ENCODE data around the gene GPANK1.

DNA sequence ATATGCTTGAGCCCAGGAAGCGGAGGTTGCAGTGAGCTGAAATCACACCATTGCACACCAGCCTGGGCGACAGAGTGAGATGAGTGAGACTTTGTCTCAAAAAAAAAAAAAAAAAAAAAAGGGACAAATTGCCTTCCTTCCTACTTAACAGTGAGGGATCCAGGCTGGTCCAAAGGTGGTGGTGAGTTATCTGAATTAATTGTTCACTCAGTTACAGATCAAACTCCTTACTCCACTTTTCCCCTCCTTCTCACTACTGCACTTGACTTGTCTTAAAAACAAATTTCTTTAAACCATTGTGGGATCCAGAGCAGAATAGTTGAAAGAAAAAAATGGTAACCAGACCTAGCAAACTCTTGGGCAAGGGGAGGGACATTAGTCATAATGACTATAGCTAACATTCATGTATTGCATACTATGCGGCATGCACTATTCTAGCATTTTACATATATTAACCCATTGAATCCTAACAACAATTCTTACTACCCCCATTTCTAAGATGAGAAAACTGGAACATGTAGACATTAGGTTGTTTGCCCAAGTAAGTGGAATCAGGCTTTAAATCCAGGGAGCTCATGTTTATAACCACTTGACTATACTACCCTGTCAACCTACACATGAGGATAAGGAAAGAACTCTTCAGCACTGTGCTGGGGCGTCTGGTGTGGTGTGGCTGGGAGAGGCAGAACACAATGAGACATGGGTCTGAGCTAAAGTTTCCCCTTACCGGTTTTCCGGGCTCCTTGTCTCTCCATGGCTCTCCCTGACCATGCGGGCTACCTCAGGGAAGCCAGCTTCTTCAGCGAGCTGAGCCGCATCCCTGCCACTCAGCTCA, 1.5 kb downstream of the GPANK1 start:
- TF ChIP-seq, protein P1, sequence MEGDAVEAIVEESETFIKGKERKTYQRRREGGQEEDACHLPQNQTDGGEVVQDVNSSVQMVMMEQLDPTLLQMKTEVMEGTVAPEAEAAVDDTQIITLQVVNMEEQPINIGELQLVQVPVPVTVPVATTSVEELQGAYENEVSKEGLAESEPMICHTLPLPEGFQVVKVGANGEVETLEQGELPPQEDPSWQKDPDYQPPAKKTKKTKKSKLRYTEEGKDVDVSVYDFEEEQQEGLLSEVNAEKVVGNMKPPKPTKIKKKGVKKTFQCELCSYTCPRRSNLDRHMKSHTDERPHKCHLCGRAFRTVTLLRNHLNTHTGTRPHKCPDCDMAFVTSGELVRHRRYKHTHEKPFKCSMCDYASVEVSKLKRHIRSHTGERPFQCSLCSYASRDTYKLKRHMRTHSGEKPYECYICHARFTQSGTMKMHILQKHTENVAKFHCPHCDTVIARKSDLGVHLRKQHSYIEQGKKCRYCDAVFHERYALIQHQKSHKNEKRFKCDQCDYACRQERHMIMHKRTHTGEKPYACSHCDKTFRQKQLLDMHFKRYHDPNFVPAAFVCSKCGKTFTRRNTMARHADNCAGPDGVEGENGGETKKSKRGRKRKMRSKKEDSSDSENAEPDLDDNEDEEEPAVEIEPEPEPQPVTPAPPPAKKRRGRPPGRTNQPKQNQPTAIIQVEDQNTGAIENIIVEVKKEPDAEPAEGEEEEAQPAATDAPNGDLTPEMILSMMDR (IDR thresholded peaks at IDR 0.05; ENCODE audit: low read length): no peak
- TF ChIP-seq EZH2 (IDR thresholded peaks at IDR 0.05; ENCODE audit: borderline replicate concordance, low read length): no peak
